HG03097 (cell line): Measurements from ENCODE around the gene DDOST.

Source experiments
- ATAC-seq: cut with Tn5 transposase; IDR thresholded peaks from one replicate; pipeline ENCODE4 v1.9.1; 2021; ENCODE audit not compliant: unreplicated experiment, low FRiP score

DDOST gene

DNA sequence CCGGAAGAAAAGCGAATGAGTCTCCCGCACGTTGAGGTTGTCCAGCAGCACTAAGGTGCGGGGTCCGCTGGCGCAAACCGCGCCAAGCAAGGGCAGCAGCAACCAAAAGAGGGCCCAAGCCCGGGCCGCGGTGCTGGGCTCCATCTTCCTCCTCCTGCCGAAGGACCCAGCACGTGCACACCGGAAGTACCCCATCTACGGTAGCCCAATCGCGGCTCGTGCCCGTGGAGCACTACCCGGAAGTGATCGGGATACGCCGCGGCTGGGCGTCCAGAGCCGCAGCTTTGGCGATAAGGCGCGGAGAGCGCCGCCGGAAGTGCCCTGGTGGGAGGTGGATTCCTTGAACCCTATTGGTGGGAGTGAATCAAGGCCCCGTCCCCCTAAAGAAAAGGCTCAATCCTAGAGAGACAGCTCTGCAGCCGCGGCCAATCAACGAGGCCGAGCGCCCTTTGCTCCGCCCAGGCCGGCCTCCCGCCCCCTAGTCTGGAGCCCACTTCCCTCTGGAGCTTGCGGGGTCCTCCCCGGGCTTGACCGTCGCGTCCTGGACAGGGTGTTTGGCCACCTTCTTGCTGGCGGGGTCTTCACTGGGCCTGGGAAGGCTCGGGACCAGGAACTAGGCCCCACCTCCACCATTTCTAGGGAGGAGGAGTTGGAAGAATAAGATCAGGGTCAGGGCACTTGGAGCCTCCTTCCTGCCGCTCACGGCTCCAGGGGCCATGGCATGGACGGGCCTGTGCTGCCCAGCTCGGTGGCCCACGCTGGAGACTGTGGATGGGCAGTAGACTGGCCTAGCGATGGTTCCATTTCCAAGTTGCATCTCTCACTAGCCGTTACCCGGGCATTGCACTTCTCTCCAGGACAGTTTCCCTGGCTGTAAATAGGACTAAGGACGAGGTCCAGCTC is at the start of gene DDOST:
Gene DDOST, minus strand, starts transcription at position 163 of the 903 bp plus-strand sequence. Its CDS starts 19 bp downstream, at position 144.
- ATAC-seq, result peak; percentile 94

DNA sequence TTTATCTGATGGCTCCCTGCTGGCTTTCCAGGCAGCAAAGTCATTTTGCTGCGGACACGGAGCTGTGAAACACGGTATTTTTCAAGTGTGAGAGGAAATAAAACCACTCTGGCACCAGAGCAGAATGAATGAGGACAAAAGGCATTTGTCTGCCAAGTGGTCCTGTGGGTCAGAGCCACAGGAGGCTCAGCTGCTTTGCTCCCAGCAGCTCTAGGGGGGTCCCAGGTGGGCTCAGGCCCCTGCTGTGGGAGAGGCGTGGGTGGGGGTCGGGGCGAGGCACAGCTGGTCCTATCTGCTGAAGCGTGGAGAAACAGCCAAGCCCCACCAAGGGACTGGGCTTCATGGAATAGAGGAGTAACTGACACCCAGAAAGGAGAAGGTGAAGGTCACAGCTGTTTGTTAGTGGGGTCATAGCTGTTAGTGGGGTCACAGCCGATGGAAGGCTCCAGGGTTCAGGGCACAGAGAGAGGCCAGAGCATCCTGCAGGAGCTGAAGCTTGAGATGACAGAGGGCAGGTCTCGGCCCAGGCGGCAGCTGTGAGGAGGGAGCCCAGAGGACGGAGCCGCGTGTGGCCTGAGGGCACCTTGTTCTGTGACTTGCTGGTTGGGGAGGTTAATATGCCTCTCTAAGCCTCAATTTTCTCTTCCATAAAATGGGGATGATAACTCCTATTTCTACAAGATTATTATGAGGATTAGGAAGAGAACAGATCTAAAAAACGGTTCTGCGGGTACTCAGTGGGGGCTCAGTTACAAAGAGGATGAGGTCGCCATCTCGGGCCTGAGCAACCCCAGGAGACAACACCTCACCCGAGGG is 49.5 kb upstream of the DDOST start:
- ATAC-seq, result no peak

DNA sequence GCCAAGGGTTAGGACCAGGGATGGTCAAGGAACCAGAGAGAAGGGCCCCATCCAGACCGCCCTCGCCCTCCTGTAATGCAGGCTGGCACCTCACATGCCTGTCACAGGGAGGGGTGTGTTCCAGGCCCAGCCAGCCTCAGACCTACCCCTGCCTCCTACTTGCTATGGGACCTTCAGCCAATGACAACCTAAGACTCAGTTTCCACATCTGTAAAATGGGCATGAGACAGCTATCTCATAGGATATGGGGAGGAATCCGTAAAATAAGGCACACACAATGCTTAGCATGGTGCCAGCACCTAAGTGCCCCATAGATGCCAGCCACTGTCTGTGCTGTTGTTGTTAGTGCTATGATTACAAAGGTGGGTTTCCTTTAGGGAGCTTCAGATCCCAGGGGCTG is 48.7 kb upstream of the DDOST start:
- no peak for ATAC-seq

DNA sequence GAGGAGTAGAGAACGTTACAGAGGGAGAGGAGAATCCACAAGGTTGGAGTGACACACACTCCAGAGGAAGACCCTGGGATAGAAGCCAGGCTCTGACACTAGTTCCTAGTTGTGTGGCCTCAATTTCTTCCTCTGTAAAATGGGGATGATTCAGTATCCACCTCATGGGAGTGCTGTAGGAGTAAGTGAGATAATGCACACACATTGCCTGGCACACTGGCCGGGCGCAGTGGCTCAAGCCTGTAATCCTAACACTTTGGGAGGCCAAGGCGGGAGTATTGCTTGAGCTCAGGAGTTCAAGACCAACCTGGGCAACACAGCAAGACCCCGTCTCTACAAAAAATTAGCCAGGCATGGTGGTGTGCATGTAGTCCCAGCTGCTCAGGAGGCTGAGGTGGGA is 47.7 kb upstream of the DDOST start:
- no peak for ATAC-seq

DNA sequence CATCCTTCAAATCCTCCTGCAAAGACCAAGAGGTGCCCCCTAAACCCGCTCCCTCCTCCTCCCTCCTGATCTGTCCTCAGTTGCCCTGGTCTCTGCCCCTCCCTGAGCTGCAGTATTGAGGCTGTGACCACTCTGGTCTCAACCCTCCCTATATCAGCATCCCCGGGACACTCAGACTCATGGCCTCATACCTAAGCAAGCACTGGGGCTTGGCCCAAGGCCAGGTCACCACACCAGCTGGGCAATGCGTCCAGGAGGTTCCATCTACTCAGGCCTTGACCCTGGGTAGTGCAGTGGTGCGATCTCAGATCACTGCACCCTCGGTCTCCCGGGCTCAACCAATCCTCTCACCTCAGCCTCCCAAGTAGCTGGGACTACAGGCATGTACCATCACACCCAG is 46.9 kb upstream of the DDOST start:
- no peak for ATAC-seq

DNA sequence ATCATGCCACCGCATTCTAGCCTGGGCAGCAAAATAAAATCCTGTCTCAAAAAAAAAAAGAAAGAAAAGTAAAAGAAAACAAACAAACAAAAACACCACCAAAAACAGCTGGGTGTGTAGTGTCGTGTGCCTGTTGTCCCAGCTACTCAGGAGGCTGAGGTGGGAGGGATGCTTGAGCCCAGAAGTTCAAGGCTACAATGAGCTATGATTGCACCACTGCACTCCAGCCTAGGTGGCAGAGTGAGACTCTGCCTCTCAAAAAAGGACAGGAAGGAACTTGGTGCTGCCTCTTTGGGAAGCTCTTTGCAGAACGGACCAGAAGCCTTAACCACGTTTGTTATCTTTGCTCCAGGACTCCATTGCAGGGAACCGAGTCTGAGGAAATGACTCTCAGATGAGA is 45.7 kb upstream of the DDOST start:
- ATAC-seq, result no peak

DNA sequence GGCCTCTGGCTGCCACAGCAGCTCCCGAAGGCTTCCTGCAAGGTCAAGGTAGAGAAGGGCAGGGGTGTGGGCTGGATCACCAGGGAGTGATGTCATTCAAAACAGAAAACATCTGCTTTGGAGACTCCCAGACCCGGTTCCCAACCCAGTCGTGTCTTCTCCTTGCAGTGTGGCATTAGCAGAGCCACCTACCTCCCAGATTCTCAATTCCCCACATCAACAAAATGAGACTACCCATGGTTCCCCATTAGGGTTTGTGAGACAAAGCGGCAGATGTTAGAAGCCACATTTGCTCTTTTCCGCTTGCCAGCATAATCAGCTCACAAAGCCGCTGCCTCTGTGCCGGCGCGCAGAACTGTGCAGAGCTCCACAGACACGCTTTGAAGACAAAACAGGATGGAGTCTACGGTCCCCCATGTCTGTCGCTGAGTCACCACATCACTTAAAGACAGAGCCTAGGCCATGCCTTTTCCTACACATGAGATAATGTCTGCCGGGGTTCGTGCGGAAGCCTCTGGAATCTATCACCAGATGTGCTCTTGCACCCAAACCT is 44.1 kb upstream of the DDOST start:
- ATAC-seq, result no peak

DNA sequence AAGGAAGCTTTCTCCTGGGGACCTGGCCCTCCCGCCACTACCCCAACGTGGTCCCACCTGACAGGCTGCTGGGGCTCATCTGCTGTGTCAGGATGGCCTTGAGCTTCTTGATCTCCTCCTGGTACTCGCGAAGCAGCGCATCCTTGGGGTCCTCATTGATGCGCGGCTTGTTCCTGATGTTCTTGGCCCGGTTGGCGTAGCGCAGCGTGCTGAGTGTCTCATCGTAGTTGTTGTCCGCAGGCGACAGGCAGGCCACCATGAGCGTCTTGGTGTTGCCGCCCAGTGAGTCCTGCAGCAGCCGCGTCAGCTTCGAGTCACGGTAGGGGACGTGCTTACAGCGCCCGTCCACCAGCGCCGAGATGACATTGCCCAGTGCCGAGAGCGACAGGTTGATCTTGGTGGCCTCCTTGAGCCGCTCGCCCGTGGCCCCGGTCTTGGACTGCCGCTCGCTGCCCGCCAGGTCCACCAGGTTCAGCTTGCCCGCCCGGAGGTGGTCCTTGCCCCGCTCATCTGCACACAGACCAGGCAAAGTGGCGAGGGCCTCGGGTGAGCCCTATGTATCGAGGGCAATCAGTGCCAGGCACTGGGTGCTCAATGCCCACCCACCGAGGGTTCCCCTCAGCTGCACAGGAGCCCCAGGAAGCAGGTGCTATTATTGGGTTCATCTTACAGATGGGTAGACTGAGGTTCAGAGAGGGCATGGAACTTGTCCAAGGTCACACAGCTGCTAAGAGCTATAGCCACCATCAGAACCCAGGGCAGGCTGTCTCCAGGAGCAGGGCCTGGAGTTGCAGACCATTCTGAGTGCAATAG is 43.4 kb upstream of the DDOST start:
- no peak for ATAC-seq

DNA sequence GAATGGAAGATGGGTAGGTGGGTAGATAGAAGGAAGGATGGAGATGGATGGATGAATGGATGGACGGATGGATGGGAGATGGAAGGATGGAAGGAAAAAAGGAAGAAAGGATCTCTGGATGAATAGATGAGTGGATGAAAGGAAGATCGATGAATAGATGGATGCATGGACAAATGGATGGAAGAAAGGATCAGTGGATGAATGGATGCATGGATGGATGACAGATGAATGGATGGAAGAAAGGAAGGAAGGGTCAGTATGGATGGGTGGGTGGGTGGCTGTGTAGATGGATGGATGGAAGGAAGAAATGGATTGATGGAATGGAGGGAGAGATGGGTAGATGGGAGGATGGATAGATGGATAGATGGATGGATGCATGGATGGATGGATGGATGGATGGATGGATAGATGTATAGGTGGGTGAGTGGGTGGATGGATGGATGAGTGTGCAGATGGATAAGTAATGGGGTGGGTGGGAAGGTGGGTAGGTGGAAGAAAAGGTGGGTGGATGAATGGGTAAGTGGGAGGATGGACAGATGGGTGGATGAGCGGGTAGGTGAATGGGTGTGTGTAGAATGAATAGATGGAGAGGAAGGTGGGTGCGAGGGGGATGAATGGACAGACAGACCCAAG is 42.1 kb upstream of the DDOST start:
- ATAC-seq, result no peak

DNA sequence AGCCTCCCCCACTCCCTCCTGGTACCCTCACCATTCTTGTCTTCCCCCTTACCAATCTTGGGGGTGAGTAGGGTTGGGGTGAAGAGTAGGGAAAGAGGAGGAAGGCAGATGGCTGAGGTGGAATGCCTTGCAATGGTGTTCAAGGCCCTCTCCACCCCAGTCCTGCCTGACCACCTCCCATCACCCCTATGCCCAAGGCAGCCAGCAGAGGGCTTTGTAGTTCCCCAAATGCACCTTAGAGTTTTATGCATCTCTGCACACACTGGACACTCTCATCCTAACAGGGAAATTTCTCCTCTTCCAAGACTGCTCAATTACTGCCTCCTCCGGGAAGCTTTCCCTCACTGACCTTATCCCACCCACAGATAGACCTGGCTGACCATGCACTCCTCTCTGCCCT is 41.2 kb upstream of the DDOST start:
- no peak for ATAC-seq

DNA sequence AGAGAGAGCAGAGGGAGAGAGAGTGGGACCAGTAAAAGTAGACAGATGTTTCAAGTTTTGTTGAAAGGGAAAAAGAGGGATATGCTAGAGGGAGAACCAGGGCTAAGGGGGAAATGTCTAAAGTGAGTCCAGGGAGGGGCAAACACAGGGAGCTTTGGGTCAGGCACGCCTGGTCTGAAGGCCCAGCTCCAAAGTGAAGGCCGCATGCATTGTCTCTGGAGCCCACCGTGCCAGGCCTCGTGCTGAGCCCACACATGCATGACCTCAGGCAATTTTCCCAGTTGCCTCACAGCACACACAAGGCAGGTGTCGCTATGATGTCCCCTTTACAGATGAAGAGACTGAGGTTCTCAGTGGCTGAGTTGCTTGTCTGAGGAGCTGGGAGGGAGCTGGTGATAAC is 40.7 kb upstream of the DDOST start:
- no peak for ATAC-seq

DNA sequence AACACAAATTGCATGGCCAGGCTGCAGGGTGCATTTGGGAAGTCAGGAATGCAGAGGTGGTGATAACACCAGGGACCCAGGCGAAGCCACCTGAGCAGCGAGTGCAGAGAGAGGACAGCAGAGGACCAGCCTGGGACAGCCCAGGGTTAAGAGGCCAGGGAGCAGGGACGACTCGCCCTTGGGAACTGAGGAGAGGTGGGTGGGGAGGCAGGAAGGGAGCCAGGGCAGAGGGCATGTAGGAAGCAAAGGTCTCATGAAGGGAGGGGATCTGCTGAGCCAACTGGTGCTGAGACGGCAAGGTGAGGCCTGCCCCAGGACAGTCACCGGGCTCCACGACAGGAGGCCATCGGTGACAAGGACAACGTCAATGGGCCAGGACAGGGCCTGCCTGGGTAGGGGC is 40.3 kb upstream of the DDOST start:
- ATAC-seq, result no peak

DNA sequence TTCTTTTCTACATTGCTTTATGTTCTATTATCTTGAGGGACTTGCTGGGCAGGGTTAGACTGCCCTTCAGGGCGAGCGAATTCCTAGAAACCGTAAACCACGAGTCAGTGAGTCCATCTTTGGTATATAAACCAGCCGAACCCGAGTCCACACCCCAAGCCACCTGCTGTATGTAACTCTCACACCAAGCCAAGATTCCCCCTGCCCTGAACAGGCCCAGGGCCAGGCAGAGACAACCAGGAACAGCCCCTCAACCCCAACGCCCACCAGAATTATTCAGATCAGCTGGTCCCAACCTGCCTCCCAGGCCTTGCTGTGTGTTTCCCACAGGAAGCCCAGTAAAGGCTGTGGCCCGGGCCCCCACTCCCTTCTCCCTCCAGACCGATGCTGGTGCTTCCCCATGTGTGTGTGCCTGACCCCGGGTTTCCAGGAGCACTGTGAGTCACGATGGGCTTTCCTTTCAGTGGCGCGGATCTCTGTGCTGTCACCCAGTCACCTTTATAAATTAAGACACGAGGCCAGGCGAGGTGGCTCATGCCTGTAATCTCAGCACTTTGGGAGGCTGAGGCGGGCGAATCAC is 39.6 kb upstream of the DDOST start:
- ATAC-seq, result no peak

DNA sequence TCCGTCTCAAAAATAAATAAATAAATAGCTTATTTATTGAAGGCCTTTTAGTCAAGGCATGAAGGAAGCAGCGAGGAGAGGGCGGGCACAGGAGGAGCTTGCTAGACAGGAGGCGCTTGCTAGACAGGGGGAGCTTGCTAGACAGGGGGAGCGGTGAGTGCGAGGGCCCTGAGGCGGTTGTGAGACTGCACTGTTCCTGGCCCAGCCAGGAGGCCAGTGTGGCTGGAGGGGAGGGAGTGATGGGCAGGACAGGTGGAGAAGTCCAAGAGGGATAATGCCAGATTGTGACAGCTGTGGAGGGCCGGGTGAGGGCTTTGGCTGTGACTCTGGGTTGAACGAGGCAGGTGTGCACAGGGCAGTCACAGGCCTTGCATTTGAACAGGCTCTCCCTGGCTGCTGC is 38.4 kb upstream of the DDOST start:
- ATAC-seq, result no peak

DNA sequence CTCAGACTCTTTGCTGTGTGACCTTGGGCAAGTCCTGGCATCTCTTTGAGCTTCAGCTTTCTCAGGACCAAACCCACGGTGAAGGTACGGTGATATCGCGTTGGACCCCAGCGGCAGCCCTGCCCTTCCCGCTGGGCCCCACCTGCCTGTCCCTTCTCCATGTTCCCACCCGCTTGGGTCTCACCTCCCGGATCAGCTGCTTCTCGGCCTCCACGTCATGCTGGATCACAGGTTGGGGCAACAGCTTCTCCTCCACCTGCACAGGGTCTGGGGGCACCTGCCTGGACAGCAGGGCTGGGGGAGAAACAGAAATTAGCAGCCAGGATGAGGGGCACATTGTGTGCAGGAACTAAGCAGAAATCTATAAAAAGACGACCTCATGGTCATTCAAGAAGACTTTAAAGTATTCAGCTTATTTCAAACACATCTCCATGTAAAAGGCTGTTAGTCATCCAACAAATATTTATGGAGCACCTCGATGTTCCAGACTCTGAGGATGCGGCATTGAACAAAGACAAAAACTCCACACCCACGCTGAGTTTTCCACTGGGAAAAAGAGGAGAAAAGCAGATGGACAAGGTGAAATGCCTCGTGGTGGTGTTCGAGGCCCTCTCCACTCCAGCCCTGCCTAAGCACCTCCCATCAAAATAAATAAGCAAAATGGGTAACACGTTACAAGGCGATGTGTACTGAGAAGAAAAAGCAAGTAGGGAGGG is 37.2 kb upstream of the DDOST start:
- ATAC-seq, result no peak

DNA sequence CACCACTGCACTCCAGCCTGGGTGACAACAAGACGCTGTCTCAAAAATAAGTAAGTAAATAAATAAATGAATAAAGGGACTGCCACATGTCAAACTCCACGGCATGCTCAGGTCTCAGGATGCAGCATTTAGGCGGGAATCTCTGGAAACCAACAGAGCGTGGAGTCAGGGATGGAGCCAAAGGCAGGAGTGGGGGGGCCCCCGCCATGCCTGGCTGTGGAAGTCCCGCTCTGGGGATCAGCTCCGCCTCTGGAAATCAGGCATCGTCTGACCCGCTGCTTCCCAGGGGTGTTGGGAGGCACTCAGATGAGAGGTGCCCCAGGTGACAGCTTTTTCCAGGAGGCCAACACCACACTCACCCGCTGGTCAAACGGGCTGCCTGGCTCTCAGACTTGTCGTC is 36.4 kb upstream of the DDOST start:
- ATAC-seq, result no peak

DNA sequence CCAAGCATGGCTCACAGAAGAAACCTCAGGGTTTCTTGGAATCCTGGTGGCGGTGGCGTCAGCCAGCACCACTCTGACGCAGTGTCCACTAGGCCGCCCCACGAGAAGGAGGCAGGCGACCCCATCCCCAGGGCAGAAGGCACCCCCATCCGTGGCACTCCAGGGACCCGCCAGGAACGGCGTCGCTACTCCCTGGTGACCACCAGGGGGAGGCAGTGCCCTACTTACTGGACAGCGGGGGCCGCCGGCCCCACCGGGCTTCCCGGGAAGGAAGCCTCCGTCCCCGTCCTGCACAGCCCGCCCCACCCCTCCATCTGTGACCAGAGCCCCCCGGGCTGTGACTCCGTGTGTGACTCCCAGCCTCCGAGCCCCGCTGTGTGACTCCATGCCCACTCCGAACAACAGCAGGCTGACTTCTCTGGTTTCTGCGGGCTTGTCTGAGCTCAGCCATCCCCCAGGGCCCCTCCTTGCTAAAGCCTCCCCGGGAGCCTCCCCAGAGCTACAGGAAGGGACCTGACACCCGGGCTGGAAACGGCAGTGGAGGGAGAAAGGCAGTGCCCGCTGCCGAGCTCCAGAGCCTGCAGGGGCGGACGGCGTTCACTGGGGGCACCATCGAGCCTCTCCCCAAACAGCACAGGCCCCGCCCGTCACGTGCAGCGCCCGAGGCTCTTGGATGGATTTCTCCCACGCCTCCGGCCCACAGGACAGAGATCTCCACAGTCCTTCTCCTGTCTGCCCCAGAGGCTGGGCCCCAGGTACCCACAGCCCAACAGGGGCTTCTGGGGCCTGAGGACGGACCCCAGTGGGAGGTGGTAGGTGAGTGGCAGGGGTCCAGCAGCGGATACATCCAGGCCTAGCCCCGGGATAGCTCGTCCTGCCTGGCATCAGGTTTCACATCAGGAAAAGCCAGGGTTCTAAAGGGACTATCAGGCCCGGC is 35.5 kb upstream of the DDOST start:
- no peak for ATAC-seq

DNA sequence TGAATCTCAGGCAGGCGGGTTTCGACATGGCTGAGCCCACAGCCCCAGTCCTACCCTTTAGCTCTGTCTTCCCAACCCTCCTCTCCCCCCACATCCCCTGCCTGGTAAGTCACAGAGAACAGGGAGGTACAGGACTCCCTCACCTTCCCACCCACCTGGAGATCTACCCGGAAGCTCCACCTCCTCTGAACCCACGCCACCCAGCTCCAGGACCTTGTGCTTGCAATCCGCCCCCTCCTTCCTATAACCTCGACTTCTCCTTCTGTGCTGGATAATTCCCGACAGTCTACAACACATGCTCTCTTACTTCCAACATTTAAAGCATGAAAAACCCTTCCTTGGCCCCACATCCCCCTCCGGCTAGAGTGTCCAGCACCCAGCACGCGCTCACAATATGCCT is 34.3 kb upstream of the DDOST start:
- no peak for ATAC-seq
